Skin of body (tissue), 3 donors: ENCODE measurements around the gene ELK4. TPM values are rescaled to one million over a fixed set of nuclear protein-coding genes. Genes with fewer than 3 reads are reported as not detected.

Source experiments
- DNase-seq: peaks from one replicate; lab custom pipeline; 2025; lab: John Stamatoyannopoulos, UW
- small RNA-seq: library from RNA; depleted of rRNA; stranded (forward); fragments of <200 nt; gene quantifications from one replicate; pipeline ENCODE3, GENCODE V24; 2014; ENCODE audit warnings: low replicate concordance
- total RNA-seq: library from RNA; depleted of rRNA; stranded (reverse); fragments of >200 nt; gene quantifications from one replicate; pipeline ENCODE4 v1.2.3, GENCODE V29; 2014

The ELK4 gene
- total RNA-seq, 1 donor from 2014 or later, result 19.3 TPM

GRCh38 chr1:205568135-205568468, 63.7 kb downstream of the ELK4 start:
- DNase-seq, result no peak

DNA sequence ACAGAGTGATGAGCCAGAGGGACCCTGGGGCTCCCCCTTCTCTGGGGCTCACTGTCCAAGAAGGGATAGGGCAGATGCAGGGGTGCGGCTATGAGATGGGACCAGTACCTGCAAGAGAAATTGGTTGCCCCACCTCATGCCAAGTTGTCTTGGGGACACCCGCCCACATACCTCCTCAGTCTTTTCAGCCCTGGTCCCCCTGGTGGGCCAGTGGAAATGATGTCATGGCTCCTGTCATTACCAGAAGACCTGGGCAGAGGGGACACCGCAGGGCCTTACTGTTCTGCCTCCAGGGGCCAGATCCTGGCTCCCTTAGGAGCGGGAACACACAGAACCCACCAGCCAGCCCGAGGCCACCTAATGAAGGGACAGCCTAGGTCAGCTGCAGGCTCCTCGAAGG, 64.1 kb downstream of the ELK4 start:
- no peak for DNase-seq

DNA sequence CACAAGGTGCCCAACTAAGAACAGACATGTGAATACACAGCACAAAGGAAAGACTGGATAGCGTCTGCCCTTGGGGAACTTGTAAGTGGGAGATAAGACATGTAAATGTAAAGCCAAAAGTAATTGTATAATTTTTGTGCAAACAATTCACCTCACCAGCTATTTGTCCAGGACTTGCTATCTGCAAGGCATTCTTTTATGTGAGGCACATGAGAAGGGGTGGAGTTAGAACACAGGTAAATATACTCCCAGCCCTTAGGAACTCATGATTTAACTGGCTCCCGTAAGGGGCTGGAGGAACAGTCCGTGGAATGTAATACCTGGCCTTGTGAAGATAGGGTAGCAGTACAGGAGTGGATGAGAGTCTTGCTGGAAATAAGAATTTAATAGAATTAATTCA, 66.0 kb downstream of the ELK4 start:
- DNase-seq, result no peak

- no peak for DNase-seq
These were observed 67.8 kb downstream of the ELK4 start for GRCh38 chr1:205563927-205564441.

DNA sequence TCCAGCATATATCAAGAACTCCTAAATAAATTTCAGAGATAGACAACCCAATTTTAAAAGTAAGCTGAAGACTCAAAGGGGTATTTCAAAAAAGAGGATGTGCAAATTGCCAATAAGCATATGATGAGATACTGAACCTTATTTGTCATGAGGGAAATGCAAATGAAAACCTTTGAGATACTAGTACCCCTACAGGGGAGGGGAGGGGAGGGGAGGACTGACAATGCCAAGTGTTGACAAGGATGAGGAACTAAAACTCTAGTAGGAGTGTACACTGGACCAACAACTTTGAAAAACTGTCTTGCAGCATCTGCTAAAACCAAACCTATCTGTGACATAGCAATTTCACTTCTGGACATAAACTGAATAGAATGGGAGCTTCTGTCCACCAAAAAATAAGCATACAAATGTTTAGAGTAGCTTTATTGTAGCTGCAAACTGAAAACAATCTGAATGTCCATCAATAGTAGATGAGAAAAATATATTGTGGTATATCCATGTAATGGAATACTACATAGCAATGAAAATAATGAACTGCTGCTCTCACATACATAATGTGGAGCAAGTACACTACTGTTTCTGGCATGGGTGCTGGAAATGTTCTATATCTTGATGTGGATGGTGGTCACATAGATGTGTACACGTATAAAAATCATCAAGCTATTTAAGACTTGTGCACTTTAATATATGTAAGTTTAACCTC, 70.2 kb downstream of the ELK4 start:
- no peak for DNase-seq

Small RNA genes lying within 50 kb of the gene (small RNA-seq; reads per million reads assigned to genes)
- gene RNU2-19P (not detected), gene RNU6-418P (not detected)

Other genes with a start within 250 kb of the ELK4 start
- not detected for gene LEMD1, start 210.0 kb downstream of the ELK4 start, total RNA-seq
- gene BLACAT1, start 176.0 kb downstream of the ELK4 start, total RNA-seq, result 0.20 TPM
- gene CDK18, start 127.3 kb downstream of the ELK4 start, total RNA-seq, result 4.2 TPM
- gene SLC45A3, start 48.5 kb upstream of the ELK4 start, total RNA-seq, result 2.7 TPM
- gene NUCKS1, start 118.2 kb upstream of the ELK4 start, total RNA-seq, result 244 TPM
- gene RAB29, start 143.5 kb upstream of the ELK4 start, total RNA-seq, result 3.8 TPM
- gene SLC41A1, start 181.2 kb upstream of the ELK4 start, total RNA-seq, result 7.6 TPM
- 0.39 TPM for gene PM20D1, start 218.1 kb upstream of the ELK4 start, total RNA-seq